Measurements from ENCODE around the gene CRTC1.
"Not testable (repeated sequence)": the region's sequence is repeated elsewhere in the genome, so short reads cannot be mapped to it uniquely, and the experiment has no call there.

The CRTC1 gene

DNA sequence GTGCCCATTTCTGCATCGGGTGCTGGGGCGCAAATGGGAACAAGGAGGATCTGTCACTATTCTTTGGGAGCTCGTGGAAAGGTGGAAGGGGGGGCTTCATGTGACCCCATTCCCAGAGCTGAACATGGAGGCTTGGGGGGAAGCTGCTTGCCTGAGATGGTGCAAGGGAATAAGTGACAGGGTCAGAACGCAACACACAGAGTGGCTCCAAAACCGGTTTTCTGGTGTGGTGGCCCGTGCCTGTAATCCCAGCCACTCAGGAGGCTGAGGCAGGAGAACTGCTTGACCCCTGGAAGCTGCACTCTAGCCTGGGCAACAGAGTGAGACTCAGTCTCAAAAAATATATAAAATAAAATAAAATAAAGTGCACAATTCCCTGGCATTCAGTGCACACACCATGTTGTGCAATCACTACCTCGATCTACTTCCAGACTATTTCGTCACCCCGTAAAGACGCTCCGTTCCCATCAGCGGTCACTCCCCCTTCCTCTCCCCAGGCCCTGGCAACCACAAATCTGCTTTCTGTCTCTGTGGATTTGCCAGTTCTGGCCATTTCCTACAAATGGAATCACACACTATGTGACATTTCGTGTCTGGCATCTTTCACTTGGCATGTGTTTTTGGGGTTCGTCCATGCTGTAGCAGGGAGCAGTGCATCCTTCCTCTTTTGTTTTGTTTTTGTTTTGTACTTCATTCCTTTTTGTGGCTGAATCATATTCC is 125.8 kb downstream of the CRTC1 start:
- no peak for DNase-seq

DNA sequence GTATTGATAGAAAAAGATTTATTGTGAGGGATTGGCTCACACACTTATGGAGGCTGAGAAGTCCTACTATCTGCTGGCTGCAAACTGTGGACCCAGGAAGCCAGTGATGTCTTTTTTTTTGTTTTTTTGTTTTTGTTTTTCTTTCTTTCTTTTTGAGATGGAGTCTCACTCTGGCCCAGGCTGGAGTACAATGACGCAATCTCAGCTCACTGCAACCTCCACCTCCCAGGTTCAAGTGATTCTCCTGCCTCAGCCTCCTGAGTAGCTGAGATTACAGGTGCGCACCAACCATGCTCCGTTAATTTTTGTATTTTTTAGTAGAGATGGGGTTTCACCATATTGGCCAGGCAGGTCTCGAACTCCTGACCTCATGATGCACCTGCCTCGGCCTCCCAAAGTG is 128.2 kb downstream of the CRTC1 start:
- not testable (repeated sequence) for DNase-seq

DNA sequence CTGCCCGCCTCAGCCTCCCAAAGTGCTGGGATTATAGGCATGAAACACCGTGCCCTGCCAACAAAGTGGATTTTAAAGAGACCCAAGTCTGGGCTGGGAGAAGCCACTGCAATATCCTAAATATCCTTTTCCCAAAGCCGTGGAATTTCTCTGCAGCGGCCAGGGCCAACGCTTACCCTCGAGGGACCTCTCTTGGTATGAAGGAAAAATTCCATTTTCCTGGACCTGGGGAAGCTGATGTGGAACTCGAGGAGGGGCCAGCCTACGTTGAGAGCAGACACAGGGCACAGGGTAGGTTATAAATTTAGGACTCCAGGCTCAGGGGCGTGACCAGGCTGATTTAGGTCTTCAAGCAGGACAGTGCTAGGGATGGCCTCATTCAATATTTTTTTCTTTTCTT is 130.6 kb downstream of the CRTC1 start:
- DNase-seq = no peak

DNA sequence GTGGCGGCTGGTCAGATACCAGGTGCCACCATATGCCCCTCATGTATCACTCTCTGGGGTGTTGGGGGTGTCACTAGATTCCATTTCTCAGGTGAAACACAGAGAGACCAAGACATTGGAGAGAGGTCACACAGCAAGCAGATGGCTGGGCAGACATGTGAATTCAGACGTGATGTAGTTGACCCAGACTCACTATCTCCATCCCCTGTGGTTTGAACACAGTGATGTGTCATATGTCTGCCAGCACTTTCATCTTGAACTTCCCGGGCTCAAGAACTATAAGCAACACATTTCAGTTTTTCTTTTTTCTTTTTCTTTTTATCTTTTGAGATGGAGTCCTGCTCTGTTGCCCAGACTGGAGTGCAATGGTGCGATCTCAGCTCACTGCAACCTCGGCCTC is 132.2 kb downstream of the CRTC1 start:
- DNase-seq = no peak

DNA sequence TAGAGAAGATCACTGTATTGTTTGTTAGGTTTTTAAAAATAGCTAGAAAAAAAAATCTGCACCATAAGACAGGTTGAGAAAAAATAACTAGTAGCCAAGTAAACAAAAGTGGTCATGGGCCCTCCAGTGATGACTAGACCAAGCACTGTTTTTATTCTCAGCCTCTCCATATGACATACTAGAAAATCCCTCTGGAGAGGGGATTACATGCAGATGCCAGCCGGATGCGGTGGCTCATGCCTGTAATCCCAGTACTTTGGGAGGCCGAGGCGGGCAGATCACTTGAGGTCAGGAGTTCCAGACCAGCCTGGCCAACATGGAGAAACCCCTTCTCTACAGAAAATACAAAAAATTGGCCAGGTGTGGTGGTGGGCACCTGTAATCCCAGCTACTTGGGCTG is 133.2 kb downstream of the CRTC1 start:
- DNase-seq = not testable (repeated sequence)

DNA sequence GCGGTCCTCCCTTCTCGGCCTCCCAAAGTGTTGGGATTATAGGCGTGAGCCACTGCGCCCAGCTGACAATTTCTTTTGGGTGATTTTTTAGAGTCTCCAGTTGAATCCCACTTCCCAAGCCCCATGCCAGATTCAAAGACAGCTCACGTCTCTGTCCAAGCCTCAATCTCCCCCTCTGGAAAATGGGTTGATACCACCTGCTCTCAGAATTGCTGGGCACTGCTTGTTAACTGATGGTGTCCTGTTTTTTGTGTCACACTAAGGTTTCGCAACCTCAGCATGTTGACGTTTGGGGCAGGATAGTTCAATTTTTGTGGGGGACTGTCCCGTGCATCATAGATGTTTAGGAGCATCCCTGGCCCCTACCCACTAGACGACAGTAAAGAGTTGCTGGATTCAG is 134.1 kb downstream of the CRTC1 start:
- no peak for DNase-seq

DNA sequence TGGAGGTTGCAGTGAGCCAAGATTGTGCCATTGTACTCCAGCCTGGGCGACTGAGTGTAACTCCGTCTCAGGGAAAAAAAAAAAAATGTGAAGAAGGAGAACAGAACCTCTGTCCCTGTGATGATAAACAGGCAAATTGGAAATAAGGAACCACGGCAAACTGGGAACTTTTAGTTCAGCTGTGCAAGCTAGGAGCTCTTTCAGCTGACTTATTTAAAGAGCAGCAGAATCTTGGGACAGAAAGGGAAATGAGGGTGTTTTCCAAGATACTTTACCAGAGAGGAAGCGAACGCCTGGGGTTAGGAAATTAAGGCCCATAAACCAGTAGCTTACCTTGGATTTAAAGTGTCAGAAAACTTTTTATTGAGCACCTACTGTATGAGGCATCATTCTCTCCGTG is 145.3 kb downstream of the CRTC1 start:
- no peak for DNase-seq

DNA sequence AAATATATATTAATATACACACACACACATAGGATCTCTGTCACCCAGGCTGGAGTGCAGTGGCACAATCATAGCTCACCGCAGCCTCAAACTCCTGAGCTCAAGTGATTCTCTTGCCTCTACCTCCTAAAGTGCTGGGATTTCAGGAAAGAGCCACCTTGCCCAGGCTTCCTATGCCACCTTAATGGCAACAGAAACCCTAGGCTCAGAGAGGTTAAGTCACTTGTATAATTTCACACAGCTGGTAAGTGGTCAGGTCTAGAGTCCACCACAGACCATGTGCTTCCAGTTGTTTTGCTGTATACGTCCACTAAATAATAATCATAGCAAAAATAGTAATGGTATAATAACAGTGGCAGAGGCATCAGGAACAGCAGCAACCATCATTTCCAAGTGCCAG is 147.0 kb downstream of the CRTC1 start:
- no peak for DNase-seq

DNA sequence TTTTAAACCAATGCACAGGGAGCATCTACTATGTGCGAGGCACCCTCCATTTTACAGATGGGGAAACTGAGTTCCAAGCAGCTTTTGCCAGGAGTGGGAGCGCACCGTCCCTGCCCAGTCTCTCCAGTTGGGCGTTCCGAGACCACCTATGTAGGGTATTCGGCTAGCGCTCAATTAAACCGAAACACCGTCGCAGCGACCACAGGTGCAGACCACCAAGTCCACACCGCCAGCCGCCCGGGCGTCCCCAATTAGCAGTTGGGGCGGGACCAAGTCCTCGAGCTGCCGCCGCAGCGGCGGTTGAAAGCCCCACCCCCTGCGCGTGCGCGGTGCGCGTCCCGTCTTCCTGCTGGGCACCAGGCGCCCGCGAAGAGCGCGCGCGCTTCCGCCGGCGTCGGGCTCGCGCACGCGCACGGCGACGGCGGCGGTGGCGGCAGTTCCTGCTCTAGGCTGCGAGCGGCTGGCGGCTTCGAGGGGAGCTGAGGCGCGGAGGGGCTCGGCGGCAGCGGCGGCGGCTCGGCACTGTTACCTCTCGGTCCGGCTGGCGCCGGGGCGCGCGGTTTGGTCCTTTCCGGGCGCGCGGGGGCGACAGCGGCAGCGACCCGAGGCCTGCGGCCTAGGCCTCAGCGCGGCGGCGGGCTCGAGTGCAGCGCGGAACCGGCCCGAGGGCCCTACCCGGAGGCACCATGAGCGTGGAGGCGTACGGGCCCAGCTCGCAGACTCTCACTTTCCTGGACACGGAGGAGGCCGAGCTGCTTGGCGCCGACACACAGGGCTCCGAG is 148.2 kb downstream of the CRTC1 start, which contains the start of gene UPF1:
Gene UPF1 (plus strand): TSS at position 436 of the 782 bp plus-strand sequence. CDS start 251 bp downstream, at position 687.
- peak; percentile 88 for DNase-seq

Data from NCI-H345 (cell line).